ENCODE results near the gene CBR4. TPM values are rescaled to one million over a fixed set of nuclear protein-coding genes. Genes with fewer than 3 reads are reported as not detected.

Gene CBR4
- polyA plus RNA-seq: 1 to 10 TPM; 6.1 to 7.7 TPM

DNA sequence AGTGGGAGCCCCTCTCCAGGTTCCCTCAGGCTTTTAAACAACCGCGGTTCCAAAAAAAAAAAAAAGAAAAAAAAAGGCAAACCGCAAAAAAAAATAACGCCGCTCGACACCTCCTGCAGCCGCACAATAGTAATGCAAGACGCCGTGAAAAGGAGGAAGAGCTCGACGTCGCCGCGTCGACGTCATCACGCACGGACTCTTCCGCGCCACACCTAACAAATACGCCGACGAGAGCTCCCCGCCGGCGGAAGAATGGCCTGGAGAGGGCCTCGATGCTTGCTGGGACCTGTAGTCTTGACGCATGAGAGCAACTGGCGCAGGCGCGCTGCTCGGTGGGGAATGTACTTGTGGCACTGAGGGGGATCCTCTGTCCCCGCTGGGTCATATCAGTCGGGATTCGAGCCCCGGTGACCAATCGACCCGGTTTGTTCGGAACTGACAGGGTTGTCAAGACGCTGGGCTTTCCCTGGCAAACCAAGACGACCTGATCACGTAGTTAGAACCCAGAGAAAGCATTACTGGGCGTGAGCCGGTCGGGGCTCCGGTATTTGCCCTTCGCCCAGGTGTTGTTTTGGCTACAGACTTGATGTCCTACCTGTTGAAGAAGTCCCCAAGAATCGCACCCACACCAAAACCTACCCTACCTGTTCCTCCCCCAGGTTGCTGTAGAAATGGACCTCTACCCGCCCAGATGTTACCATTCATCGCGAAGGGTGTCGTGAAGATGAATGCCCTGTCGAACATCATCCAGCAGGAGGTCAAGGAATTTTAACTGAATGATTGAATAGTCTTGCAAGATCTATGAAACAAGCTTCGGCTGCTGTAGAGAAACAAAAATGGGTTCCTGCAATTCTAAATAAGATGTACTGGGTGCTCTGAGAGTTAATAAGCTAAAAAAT, at the start of gene CBR4:
Gene CBR4 (minus strand): TSS at position 131 of the 899 bp plus-strand sequence. CDS start 166 bp downstream, outside the sequence.
- no peaks in the 10 kb centered on the region for H3K9me3 ChIP-seq (ENCODE audit: control insufficient read depth in 2 of 2, insufficient read depth in 1 of 2, low read depth in 1 of 2, low read length in 1 of 2)
- no peaks in the 10 kb centered on the region for H3K27me3 ChIP-seq (ENCODE audit: control insufficient read depth in 1 of 2, insufficient read depth in 2 of 2, low read length in 2 of 2)
- H3K36me3 ChIP-seq (ENCODE audit: control insufficient read depth in 2 of 2, insufficient read depth in 2 of 2, low read length in 1 of 2): no peaks in the 10 kb centered on the region
- WGBS, 2 donors: 1% methylated on average over 54 of the region's 54 CpGs
- H3K27ac ChIP-seq (ENCODE audit: low read depth in 2 of 2, low read length in 1 of 2): peak within 1 kb of the TSS; percentile 93 to 95
- peak within 1 kb of the TSS; percentile 73 to 88 for H3K4me3 ChIP-seq (ENCODE audit: low read depth in 1 of 2, low read length in 2 of 2)
- no peaks in the 10 kb centered on the region for H3K4me1 ChIP-seq (ENCODE audit: control insufficient read depth in 2 of 2, insufficient read depth in 2 of 2, low read length in 1 of 2)

DNA sequence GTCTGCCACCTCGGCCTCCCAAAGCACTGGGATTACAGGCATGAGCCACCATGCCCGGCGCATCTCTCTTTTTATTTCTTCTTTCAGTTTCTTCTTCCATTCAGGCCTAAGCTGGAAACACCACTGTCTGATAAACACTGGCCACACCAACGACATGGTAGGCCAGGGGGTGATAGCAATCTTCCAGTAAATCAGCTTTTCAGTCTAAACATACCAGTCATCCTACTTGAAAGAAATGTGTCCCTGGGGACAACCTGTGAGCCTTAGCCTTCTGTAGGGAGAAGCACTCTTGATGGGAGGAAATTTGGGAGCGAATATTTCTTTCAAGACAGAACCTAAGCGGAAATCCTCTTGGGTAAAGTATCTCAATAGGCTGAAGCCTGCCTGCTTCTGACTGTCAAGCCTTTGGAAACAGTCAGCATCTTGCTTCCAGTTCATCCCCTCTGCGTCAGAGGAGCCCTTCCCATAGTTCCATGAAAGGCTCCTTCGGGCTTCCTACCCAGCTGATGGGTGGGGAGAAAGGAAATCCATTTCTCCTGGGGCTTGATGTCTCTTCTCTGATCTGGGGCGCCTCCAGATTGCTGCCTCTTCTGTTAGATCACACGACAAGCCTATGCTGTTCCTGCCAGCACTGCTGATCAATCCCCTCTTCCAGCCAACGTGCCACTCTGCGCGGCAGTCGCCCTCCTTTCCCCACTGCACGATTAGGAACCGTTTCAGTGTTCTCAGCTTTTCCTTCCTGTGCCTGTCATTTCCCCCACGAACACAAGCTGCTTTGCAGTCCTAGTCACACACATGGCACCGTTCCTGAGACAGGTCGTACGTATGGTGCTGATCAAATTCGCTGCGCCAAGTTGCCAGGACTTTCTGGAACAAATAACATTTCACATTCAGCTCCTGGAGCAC, 49.5 kb upstream of the CBR4 start:
- H3K4me3 ChIP-seq (ENCODE audit: low read depth in 1 of 2, low read length in 2 of 2): no peak overlapping the region
- H3K36me3 ChIP-seq (ENCODE audit: control insufficient read depth in 2 of 2, insufficient read depth in 2 of 2, low read length in 1 of 2): no peaks in the 10 kb centered on the region
- no peaks in the 10 kb centered on the region for H3K9me3 ChIP-seq (ENCODE audit: control insufficient read depth in 2 of 2, insufficient read depth in 1 of 2, low read depth in 1 of 2, low read length in 1 of 2)
- peak overlapping the region in 1 of 2 donors; percentile 11 for H3K27ac ChIP-seq (ENCODE audit: low read depth in 2 of 2, low read length in 1 of 2)
- 71 to 74% methylated on average over 22 of the region's 22 CpGs for WGBS, 2 donors
- no peaks in the 10 kb centered on the region for H3K27me3 ChIP-seq (ENCODE audit: control insufficient read depth in 1 of 2, insufficient read depth in 2 of 2, low read length in 2 of 2)
- H3K4me1 ChIP-seq (ENCODE audit: control insufficient read depth in 2 of 2, insufficient read depth in 2 of 2, low read length in 1 of 2): no peaks in the 10 kb centered on the region

DNA sequence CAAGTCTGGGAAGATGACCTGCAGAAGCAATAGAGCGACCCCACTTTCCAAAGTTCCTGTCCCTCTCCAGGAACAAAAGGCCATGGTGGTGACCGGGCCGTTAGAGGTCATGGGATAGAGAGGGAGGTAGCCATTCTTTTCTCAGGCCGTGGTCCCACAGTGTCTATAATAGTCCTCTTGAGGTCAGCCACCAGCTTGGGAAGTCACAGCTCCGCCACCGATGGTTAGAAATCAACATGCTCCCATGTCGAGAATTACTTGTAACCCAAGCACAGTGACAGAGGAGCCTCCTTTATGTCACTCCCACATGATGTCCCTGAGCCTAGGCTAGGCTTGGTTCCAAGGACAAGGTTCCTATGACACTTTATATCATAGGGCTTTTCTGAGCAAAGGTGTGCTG, 48.3 kb upstream of the CBR4 start:
- H3K9me3 ChIP-seq (ENCODE audit: control insufficient read depth in 2 of 2, insufficient read depth in 1 of 2, low read depth in 1 of 2, low read length in 1 of 2): no peaks in the 10 kb centered on the region
- H3K36me3 ChIP-seq (ENCODE audit: control insufficient read depth in 2 of 2, insufficient read depth in 2 of 2, low read length in 1 of 2): no peaks in the 10 kb centered on the region
- no peak overlapping the region for H3K4me3 ChIP-seq (ENCODE audit: low read depth in 1 of 2, low read length in 2 of 2)
- no peaks in the 10 kb centered on the region for H3K27me3 ChIP-seq (ENCODE audit: control insufficient read depth in 1 of 2, insufficient read depth in 2 of 2, low read length in 2 of 2)
- no peaks in the 10 kb centered on the region for H3K4me1 ChIP-seq (ENCODE audit: control insufficient read depth in 2 of 2, insufficient read depth in 2 of 2, low read length in 1 of 2)
- 87% methylated on average over 7 of the region's 7 CpGs for WGBS, 2 donors
- H3K27ac ChIP-seq (ENCODE audit: low read depth in 2 of 2, low read length in 1 of 2): no peak overlapping the region

DNA sequence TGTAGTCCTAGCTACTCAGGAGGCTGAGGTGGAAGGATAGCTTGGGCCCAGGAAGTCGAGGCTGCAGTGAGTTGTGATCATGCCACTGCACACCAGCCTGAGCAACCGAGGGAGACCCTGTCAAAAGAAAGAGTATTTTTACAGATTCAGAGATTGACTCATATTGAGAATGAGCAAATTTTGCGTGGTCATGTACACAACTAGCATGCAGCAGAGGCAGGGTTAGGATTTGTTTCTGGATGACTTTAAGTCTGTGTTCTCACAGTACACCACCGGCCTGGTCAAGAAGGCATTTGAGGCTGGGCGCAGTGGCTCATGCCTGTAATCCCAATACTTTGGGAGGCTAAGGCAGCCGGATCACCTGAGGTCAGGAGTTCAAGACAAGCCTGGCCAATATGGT, 44.8 kb upstream of the CBR4 start:
- H3K36me3 ChIP-seq (ENCODE audit: control insufficient read depth in 2 of 2, insufficient read depth in 2 of 2, low read length in 1 of 2): no peaks in the 10 kb centered on the region
- no peak overlapping the region for H3K27ac ChIP-seq (ENCODE audit: low read depth in 2 of 2, low read length in 1 of 2)
- no peak overlapping the region for H3K4me3 ChIP-seq (ENCODE audit: low read depth in 1 of 2, low read length in 2 of 2)
- WGBS, 2 donors: 88 to 89% methylated on average over 6 of the region's 6 CpGs
- no peaks in the 10 kb centered on the region for H3K4me1 ChIP-seq (ENCODE audit: control insufficient read depth in 2 of 2, insufficient read depth in 2 of 2, low read length in 1 of 2)
- no peaks in the 10 kb centered on the region for H3K9me3 ChIP-seq (ENCODE audit: control insufficient read depth in 2 of 2, insufficient read depth in 1 of 2, low read depth in 1 of 2, low read length in 1 of 2)
- H3K27me3 ChIP-seq (ENCODE audit: control insufficient read depth in 1 of 2, insufficient read depth in 2 of 2, low read length in 2 of 2): no peaks in the 10 kb centered on the region

DNA sequence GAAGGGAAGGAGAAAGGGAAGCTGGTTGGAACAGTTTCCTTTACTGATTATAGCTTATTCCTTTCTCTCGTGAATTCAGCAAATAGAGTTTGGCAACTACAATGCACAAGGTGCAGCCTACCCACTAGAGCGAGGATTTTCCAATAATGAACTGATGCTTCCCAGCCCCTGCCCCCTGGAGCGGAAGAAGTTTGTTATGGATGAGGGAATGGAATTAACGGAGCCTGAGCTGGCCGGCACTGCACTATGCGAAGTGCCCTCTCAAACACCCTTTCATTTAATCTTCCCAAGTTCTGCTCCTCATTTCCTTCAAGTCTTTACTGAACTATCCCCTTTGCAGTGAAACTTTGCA, 42.5 kb upstream of the CBR4 start:
- Histone ChIP-seq H3K4me1 (ENCODE audit: control insufficient read depth in 2 of 2, insufficient read depth in 2 of 2, low read length in 1 of 2) (peaks cover 0 to 2% of the 10 kb centered on the region in 2 donors), H3K4me3 (ENCODE audit: low read depth in 1 of 2, low read length in 2 of 2) (no peak overlapping the region), H3K9me3 (ENCODE audit: control insufficient read depth in 2 of 2, insufficient read depth in 1 of 2, low read depth in 1 of 2, low read length in 1 of 2) (no peaks in the 10 kb centered on the region), H3K27ac (ENCODE audit: low read depth in 2 of 2, low read length in 1 of 2) (no peak overlapping the region), H3K27me3 (ENCODE audit: control insufficient read depth in 1 of 2, insufficient read depth in 2 of 2, low read length in 2 of 2) (no peaks in the 10 kb centered on the region), H3K36me3 (ENCODE audit: control insufficient read depth in 2 of 2, insufficient read depth in 2 of 2, low read length in 1 of 2) (no peaks in the 10 kb centered on the region)
- 84 to 86% methylated on average over 6 of the region's 6 CpGs for WGBS, 2 donors

DNA sequence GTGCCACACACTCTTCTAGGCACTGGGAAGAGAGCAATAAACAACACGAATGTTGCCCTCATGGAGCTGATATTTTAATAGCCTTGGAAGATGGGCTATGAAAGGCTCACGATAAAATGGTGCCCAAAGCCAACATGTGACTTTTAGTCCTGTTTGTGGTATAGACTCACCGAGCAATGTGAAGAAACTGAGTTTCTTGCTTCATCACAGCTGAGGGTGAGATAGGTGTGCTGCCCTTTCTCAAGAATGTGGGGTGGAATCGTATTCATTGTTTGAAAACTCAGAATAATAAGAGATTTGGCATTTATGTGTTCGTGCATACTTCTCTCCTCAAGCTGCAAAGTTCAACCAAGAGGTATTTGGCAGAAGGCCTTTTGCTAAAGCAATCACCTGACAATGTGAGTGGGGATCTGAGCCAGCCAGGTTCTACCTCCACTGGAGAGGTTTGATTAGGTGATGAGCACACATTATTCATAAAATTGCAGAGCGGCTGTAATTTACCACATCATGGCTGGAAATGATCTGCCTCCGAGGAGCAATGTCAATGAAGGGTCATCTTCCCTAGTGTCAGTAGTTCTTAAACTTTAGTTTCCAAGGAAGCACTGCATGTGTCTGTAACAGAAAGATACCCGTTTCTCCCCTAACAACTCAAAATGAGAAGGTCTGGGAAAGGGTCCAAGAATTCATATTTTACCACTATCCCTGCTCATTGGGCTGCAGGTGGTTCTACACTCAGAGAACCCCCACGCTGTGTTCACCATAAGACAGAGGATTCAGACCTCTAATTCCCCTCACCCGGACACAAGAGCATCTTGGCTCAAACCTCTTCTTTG, 41.9 kb upstream of the CBR4 start:
- no peak overlapping the region for H3K27ac ChIP-seq (ENCODE audit: low read depth in 2 of 2, low read length in 1 of 2)
- 65 to 67% methylated on average over 10 of the region's 10 CpGs for WGBS, 2 donors
- no peaks in the 10 kb centered on the region for H3K27me3 ChIP-seq (ENCODE audit: control insufficient read depth in 1 of 2, insufficient read depth in 2 of 2, low read length in 2 of 2)
- H3K36me3 ChIP-seq (ENCODE audit: control insufficient read depth in 2 of 2, insufficient read depth in 2 of 2, low read length in 1 of 2): no peaks in the 10 kb centered on the region
- peaks cover 0 to 2% of the 10 kb centered on the region in 2 donors for H3K4me1 ChIP-seq (ENCODE audit: control insufficient read depth in 2 of 2, insufficient read depth in 2 of 2, low read length in 1 of 2)
- no peaks in the 10 kb centered on the region for H3K9me3 ChIP-seq (ENCODE audit: control insufficient read depth in 2 of 2, insufficient read depth in 1 of 2, low read depth in 1 of 2, low read length in 1 of 2)
- H3K4me3 ChIP-seq (ENCODE audit: low read depth in 1 of 2, low read length in 2 of 2): no peak overlapping the region

DNA sequence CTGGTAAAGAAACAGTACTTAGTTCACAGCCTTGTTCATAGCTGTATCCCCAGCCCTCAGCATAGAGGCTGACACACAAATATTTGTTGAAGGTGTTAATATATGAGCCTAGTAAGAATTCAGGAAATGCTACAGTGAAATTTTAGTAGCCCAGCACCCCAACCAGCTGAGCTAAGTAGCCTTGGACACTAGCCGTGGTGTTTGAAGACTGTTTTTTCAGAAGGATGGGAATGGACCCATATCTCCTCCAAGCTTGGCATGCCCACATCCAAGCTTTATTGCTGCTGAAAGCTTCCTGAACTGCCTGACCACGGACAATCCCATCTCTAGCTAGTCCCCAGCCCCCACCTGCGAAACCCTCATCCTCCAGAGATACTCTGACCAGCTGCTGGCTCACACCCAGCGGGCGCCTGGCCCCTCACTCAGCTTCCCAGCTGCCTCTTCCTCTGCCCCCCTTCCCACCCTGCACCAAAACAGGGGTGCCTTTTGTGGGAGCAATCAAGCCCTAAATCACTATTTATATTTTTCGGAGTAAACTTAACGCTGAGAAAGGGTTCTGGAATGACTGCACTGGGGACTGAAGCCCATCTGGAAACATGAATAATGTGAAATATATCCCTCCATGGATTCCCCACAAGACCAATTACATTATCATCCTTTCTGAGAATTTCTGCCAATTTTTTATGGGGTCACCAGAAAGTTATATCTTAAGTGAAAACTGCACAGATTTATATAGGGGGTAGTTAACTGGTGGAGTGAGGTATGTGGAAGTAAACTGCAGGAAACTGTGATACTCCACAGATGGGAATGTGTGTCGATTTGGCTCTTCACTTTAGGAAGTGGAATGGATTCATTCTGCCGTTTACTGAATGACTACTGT, 41.1 kb upstream of the CBR4 start:
- Histone ChIP-seq H3K27ac (ENCODE audit: low read depth in 2 of 2, low read length in 1 of 2) (no peak overlapping the region), H3K27me3 (ENCODE audit: control insufficient read depth in 1 of 2, insufficient read depth in 2 of 2, low read length in 2 of 2) (no peaks in the 10 kb centered on the region), H3K9me3 (ENCODE audit: control insufficient read depth in 2 of 2, insufficient read depth in 1 of 2, low read depth in 1 of 2, low read length in 1 of 2) (no peaks in the 10 kb centered on the region), H3K36me3 (ENCODE audit: control insufficient read depth in 2 of 2, insufficient read depth in 2 of 2, low read length in 1 of 2) (no peaks in the 10 kb centered on the region), H3K4me1 (ENCODE audit: control insufficient read depth in 2 of 2, insufficient read depth in 2 of 2, low read length in 1 of 2) (peaks cover 0 to 2% of the 10 kb centered on the region in 2 donors), H3K4me3 (ENCODE audit: low read depth in 1 of 2, low read length in 2 of 2) (no peak overlapping the region)
- 81 to 85% methylated on average over 9 of the region's 9 CpGs for WGBS, 2 donors

DNA sequence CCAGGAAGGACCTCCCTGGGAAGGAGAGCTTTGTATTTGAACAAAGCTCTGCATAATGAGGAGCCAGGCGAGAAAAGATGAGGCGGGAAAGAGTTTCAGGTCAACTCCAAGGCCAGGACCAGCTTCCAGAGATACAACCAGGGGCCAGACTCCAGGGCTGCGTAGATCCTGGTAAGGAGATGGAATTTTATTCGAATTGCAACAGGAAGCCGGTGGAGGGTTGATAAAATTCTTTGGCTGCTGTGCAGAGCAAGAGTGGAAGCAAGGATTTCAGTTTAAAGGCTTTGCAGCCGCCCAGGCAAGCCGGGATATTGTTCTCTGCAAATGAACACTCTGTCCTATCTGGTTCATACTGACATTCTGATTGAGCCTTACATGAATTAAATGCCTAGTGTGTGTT, 40.2 kb upstream of the CBR4 start:
- 63 to 66% methylated on average over 7 of the region's 7 CpGs for WGBS, 2 donors
- Histone ChIP-seq H3K27ac (ENCODE audit: low read depth in 2 of 2, low read length in 1 of 2) (no peak overlapping the region), H3K36me3 (ENCODE audit: control insufficient read depth in 2 of 2, insufficient read depth in 2 of 2, low read length in 1 of 2) (no peaks in the 10 kb centered on the region), H3K27me3 (ENCODE audit: control insufficient read depth in 1 of 2, insufficient read depth in 2 of 2, low read length in 2 of 2) (no peaks in the 10 kb centered on the region), H3K4me3 (ENCODE audit: low read depth in 1 of 2, low read length in 2 of 2) (no peak overlapping the region), H3K9me3 (ENCODE audit: control insufficient read depth in 2 of 2, insufficient read depth in 1 of 2, low read depth in 1 of 2, low read length in 1 of 2) (no peaks in the 10 kb centered on the region), H3K4me1 (ENCODE audit: control insufficient read depth in 2 of 2, insufficient read depth in 2 of 2, low read length in 1 of 2) (peaks cover 0 to 2% of the 10 kb centered on the region in 2 donors)

Data from esophagus (tissue), 2 donors.